Measurements from ENCODE around the gene CDC26. TPM values are rescaled to one million over a fixed set of nuclear protein-coding genes. Genes with fewer than 3 reads are reported as not detected.

CDC26 gene
- total RNA-seq, 1 experiment from 2014 or later: 22.0 TPM

DNA sequence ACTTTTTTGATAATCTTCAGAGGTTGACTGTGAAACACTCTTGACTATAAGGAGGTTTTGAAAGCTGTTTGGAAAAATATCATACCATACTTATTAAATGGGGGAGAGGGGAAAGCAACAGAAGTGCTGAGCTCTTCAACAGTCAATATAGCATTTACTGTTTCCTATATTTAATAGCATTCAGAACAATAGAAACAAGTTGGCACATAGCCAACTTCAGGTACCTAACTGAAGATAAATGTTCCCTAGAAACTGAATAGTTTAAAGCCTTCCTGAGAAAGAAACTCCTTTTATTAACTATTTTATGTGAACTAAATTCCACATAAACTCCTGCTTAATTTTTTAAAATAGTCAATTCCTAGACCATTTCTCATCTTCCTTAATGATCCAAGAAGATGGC is 27.7 kb downstream of the CDC26 start:
- POLR2A ChIA-PET: no interaction called here
- intact Hi-C loops (cut with micrococcal nuclease): no loop called here
- no peak overlapping the region for H3K4me3 ChIP-seq (replicated peaks in 1 of 2; ENCODE audit: low read depth in 1 of 2, low read length in 2 of 2)
- no peak overlapping the region for H3K27ac ChIP-seq (ENCODE audit: low read depth, low read length)
- no peaks in the 10 kb centered on the region; a peak in 1 of 4 replicates for H3K9me3 ChIP-seq (ENCODE audit: control insufficient read depth in 1 of 2, insufficient read depth in 1 of 2, low read depth in 1 of 2, low read length in 2 of 2)
- H3K4me1 ChIP-seq (ENCODE audit: control insufficient read depth in 1 of 2, insufficient read depth in 2 of 2, low read length in 2 of 2): no peaks in the 10 kb centered on the region
- BruUV-seq (replicated peaks): no TSS peak
- no peaks in the 10 kb centered on the region for H3K36me3 ChIP-seq (ENCODE audit: control insufficient read depth in 1 of 2, insufficient read depth in 2 of 2, low read length in 2 of 2)
- H3K79me2 ChIP-seq (ENCODE audit: insufficient read depth, low read length): peaks cover 6% of the 10 kb centered on the region
- H3K9ac ChIP-seq (ENCODE audit: low read length): no peak overlapping the region
- CTCF ChIA-PET: no interaction called here
- no peaks in the 10 kb centered on the region for H3K9me2 ChIP-seq (ENCODE audit: insufficient read depth)
- no peak overlapping the region for H3K4me2 ChIP-seq (ENCODE audit: low read length)
- no peaks in the 10 kb centered on the region for H4K20me1 ChIP-seq (ENCODE audit: insufficient read depth)
- no peak overlapping the region for H2AFZ ChIP-seq (ENCODE audit: low read depth, low read length, poor library complexity, severe bottlenecking)
- RAD21 ChIA-PET (ENCODE audit: low non-redundant PET in 1 of 2, low total read pairs in 2 of 2, uncharacterized antibody in 2 of 2, unreplicated experiment in 2 of 2): no interaction called here
- no peak for DNase-seq (ENCODE audit: low read depth, low spot score)
- no peaks in the 10 kb centered on the region for H3K27me3 ChIP-seq (ENCODE audit: insufficient read depth, low read length)
- TF ChIP-seq POLR2AphosphoS5 (IDR thresholded peaks at IDR 0.05; ENCODE audit: low read depth, low read length) (no peak), EGR1 (IDR thresholded peaks at IDR 0.05; ENCODE audit: low read depth) (no peak), SIN3A (IDR thresholded peaks at IDR 0.05; ENCODE audit: low read depth) (no peak), EZH2 (IDR thresholded peaks at IDR 0.05) (no peak), ZFX (IDR thresholded peaks at IDR 0.05) (no peak), FOSL1 (IDR thresholded peaks at IDR 0.05; ENCODE audit: low read depth) (no peak), YY1 (IDR thresholded peaks at IDR 0.05; ENCODE audit: extremely low read depth, insufficient replicate concordance, low read depth, low read length) (no peak), EZH2phosphoT487 (IDR thresholded peaks at IDR 0.05; ENCODE audit: borderline replicate concordance) (no peak), JUND (IDR thresholded peaks at IDR 0.05) (no peak), RAD21 (IDR thresholded peaks at IDR 0.05; ENCODE audit: low read depth) (no peak), POLR2A (IDR thresholded peaks at IDR 0.05; ENCODE audit: borderline replicate concordance, extremely low read depth, insufficient read depth, insufficient read length) (no peak), CBX3 (IDR thresholded peaks at IDR 0.05; ENCODE audit: low read depth) (no peak), SRF (IDR thresholded peaks at IDR 0.05; ENCODE audit: low read depth) (no peak), SP1 (IDR thresholded peaks at IDR 0.05; ENCODE audit: low read depth) (no peak)
- TF ChIP-seq, protein P1, sequence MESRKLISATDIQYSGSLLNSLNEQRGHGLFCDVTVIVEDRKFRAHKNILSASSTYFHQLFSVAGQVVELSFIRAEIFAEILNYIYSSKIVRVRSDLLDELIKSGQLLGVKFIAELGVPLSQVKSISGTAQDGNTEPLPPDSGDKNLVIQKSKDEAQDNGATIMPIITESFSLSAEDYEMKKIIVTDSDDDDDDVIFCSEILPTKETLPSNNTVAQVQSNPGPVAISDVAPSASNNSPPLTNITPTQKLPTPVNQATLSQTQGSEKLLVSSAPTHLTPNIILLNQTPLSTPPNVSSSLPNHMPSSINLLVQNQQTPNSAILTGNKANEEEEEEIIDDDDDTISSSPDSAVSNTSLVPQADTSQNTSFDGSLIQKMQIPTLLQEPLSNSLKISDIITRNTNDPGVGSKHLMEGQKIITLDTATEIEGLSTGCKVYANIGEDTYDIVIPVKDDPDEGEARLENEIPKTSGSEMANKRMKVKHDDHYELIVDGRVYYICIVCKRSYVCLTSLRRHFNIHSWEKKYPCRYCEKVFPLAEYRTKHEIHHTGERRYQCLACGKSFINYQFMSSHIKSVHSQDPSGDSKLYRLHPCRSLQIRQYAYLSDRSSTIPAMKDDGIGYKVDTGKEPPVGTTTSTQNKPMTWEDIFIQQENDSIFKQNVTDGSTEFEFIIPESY (IDR thresholded peaks at IDR 0.05; ENCODE audit: extremely low read depth, insufficient replicate concordance, low read length): no peak
- TF ChIP-seq, protein P2, sequence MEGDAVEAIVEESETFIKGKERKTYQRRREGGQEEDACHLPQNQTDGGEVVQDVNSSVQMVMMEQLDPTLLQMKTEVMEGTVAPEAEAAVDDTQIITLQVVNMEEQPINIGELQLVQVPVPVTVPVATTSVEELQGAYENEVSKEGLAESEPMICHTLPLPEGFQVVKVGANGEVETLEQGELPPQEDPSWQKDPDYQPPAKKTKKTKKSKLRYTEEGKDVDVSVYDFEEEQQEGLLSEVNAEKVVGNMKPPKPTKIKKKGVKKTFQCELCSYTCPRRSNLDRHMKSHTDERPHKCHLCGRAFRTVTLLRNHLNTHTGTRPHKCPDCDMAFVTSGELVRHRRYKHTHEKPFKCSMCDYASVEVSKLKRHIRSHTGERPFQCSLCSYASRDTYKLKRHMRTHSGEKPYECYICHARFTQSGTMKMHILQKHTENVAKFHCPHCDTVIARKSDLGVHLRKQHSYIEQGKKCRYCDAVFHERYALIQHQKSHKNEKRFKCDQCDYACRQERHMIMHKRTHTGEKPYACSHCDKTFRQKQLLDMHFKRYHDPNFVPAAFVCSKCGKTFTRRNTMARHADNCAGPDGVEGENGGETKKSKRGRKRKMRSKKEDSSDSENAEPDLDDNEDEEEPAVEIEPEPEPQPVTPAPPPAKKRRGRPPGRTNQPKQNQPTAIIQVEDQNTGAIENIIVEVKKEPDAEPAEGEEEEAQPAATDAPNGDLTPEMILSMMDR (IDR thresholded peaks at IDR 0.05 in 2 of 3, conservative IDR thresholded peaks at IDR 0.05 in 1 of 3; ENCODE audit: borderline replicate concordance in 1 of 3, insufficient read depth in 1 of 3, low read depth in 2 of 3, low read length in 2 of 3): no peak
- TF ChIP-seq, protein P3, sequence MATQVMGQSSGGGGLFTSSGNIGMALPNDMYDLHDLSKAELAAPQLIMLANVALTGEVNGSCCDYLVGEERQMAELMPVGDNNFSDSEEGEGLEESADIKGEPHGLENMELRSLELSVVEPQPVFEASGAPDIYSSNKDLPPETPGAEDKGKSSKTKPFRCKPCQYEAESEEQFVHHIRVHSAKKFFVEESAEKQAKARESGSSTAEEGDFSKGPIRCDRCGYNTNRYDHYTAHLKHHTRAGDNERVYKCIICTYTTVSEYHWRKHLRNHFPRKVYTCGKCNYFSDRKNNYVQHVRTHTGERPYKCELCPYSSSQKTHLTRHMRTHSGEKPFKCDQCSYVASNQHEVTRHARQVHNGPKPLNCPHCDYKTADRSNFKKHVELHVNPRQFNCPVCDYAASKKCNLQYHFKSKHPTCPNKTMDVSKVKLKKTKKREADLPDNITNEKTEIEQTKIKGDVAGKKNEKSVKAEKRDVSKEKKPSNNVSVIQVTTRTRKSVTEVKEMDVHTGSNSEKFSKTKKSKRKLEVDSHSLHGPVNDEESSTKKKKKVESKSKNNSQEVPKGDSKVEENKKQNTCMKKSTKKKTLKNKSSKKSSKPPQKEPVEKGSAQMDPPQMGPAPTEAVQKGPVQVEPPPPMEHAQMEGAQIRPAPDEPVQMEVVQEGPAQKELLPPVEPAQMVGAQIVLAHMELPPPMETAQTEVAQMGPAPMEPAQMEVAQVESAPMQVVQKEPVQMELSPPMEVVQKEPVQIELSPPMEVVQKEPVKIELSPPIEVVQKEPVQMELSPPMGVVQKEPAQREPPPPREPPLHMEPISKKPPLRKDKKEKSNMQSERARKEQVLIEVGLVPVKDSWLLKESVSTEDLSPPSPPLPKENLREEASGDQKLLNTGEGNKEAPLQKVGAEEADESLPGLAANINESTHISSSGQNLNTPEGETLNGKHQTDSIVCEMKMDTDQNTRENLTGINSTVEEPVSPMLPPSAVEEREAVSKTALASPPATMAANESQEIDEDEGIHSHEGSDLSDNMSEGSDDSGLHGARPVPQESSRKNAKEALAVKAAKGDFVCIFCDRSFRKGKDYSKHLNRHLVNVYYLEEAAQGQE (IDR thresholded peaks at IDR 0.05; ENCODE audit: low read depth): no peak
- TF ChIP-seq, protein P4, sequence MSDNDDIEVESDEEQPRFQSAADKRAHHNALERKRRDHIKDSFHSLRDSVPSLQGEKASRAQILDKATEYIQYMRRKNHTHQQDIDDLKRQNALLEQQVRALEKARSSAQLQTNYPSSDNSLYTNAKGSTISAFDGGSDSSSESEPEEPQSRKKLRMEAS (IDR thresholded peaks at IDR 0.05): no peak
- TF ChIP-seq, protein P5, sequence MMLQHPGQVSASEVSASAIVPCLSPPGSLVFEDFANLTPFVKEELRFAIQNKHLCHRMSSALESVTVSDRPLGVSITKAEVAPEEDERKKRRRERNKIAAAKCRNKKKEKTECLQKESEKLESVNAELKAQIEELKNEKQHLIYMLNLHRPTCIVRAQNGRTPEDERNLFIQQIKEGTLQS (IDR thresholded peaks at IDR 0.05): no peak
- no peak for ATAC-seq
